GM12878 (cell line): ENCODE measurements around the gene MAML3. TPM values are rescaled to one million over a fixed set of nuclear protein-coding genes. Genes with fewer than 3 reads are reported as not detected.

Experiments
- ATAC-seq: fragments of 200-7000 bp; cut with Tn5 transposase; 3 replicates; pipeline ENCODE4 v1.9.1; 2020; ENCODE audit warnings: mild to moderate bottlenecking, moderate library complexity
- BruUV-seq: library from RNA; stranded (reverse); fragments of 400-500 nt; replicated peaks from 2 replicates; lab custom pipeline; 2021; lab: Mats Ljungman, UMichigan
- CTCF ChIA-PET: fragments of 300-600 bp; sonication (Branson Sonifier 250); formaldehyde crosslinking; extraction: SDS; loops from one replicate; lab custom pipeline; 2021; ENCODE audit warnings: inconsistent platforms; lab: Yijun Ruan, JAX
- POLR2A ChIA-PET: fragments of 350-600 bp; formaldehyde crosslinking; extraction: SDS; loops from one replicate; lab custom pipeline; 2021; ENCODE audit warnings: inconsistent platforms; lab: Charles Lee
- RAD21 ChIA-PET: fragments of 300-600 bp; sonication (Branson Sonifier 250); formaldehyde crosslinking; loops from one replicate; lab custom pipeline; 2023; ENCODE audit warnings: antibody characterized with exemption; ENCODE audit not compliant: unreplicated experiment; lab: Charles Lee
- SMC1A ChIA-PET: fragments of 300-600 bp; sonication (Branson Sonifier 250); formaldehyde crosslinking; loops from one replicate; lab custom pipeline; 2023; ENCODE audit not compliant: unreplicated experiment, uncharacterized antibody; lab: Charles Lee
- DNase-seq: peaks from one replicate; pipeline ENCODE4 v3.0.0-alpha.2; 2011; ENCODE audit warnings: low read depth, low spot score
- FAIRE-seq: peaks from 3 replicates; lab custom pipeline; 2011; peaks lifted over from hg19 to GRCh38; lab: Jason Lieb, UNC
- H2AFZ ChIP-seq: 2 replicates; pipeline ENCODE4 v1.6.0; 2011; ENCODE audit warnings: low read depth, low read length, control low read depth; ENCODE audit not compliant: control insufficient read depth
- H3K27ac ChIP-seq: 2 replicates; pipeline ENCODE4 v1.5.1; 2011; ENCODE audit warnings: control low read depth; ENCODE audit not compliant: control insufficient read depth, insufficient read depth
- H3K27me3 ChIP-seq, 2 experiments: replicated peaks in 1 of 2; 2 replicates each; pipeline versions ENCODE4 v1.6.0 to v1.6.1; 2011; ENCODE audit warnings: low read length in 1 of 2; ENCODE audit not compliant: control insufficient read depth in 2 of 2, insufficient read depth in 2 of 2
- H3K36me3 ChIP-seq, 2 experiments: 2 replicates each; pipeline ENCODE4 v1.5.1; 2011; ENCODE audit warnings: low read length in 1 of 2; ENCODE audit not compliant: control insufficient read depth in 2 of 2, insufficient read depth in 2 of 2
- H3K4me1 ChIP-seq: 2 replicates; pipeline ENCODE4 v1.6.1; 2011; ENCODE audit warnings: mild to moderate bottlenecking, low read length, moderate library complexity, mixed read lengths; ENCODE audit not compliant: control insufficient read depth, insufficient read depth
- H3K4me2 ChIP-seq: 2 replicates; pipeline ENCODE4 v1.6.0; 2011; ENCODE audit warnings: control low read depth; ENCODE audit not compliant: control insufficient read depth, insufficient read depth
- H3K4me3 ChIP-seq: fragments of 200-600 bp; sonication (generic); 2 replicates; pipeline ENCODE4 v1.5.1; 2016
- H3K79me2 ChIP-seq: 2 replicates; pipeline ENCODE4 v1.6.0; 2011; ENCODE audit warnings: low read length; ENCODE audit not compliant: control insufficient read depth, insufficient read depth
- H3K9ac ChIP-seq: 2 replicates; pipeline ENCODE4 v1.8.0; 2011; ENCODE audit warnings: low read length, control low read depth, mixed read lengths; ENCODE audit not compliant: control insufficient read depth, insufficient read depth
- H3K9me3 ChIP-seq: replicated peaks from 3 replicates; pipeline ENCODE4 v1.5.1; 2011; ENCODE audit warnings: mild to moderate bottlenecking, low read length; ENCODE audit not compliant: control insufficient read depth, insufficient read depth
- H4K20me1 ChIP-seq: 2 replicates; pipeline ENCODE4 v1.6.0; 2011; ENCODE audit not compliant: control insufficient read depth, insufficient read depth
- E4F1 ChIP-seq: fragments of 450-650 bp; IDR thresholded peaks from 2 replicates; pipeline ENCODE4 v1.6.1; 2018; ENCODE audit warnings: borderline replicate concordance, mild to moderate bottlenecking; ENCODE audit not compliant: partially characterized antibody
- EGR1 ChIP-seq, 2 experiments: IDR thresholded peaks; 1 replicate in 1 of 2; 2 replicates in 1 of 2; pipeline ENCODE4 v1.6.1; 2011 to 2012; ENCODE audit warnings: low read depth in 2 of 2, low read length in 2 of 2, borderline replicate concordance in 1 of 2, mild to moderate bottlenecking in 1 of 2, moderate library complexity in 1 of 2
- NBN ChIP-seq: fragments of 450-650 bp; IDR thresholded peaks from 2 replicates; pipeline ENCODE4 v1.6.1; 2016
- RFX5 ChIP-seq: IDR thresholded peaks from 2 replicates; pipeline ENCODE4 v1.6.1; 2011; ENCODE audit warnings: low read depth, low read length, improper control_type of control experiment
- ZBTB33 ChIP-seq: fragments of 450-650 bp; IDR thresholded peaks from 2 replicates; pipeline ENCODE4 v1.6.1; 2017; ENCODE audit warnings: mild to moderate bottlenecking
- ZBTB4 ChIP-seq: fragments of 450-650 bp; formaldehyde crosslinking; IDR thresholded peaks from 2 replicates; pipeline ENCODE4 v1.4.0; 2022; ENCODE audit warnings: mild to moderate bottlenecking, moderate library complexity
- ZNF384 ChIP-seq: IDR thresholded peaks from 2 replicates; pipeline ENCODE4 v1.6.1; 2012; ENCODE audit warnings: low read depth, mild to moderate bottlenecking, low read length, improper control_type of control experiment, borderline replicate concordance
- WGBS: methylation state at CpG from one replicate; pipeline ENCODE4 v1.1.6; 2016; ENCODE audit warnings: low lambda C conversion rate; ENCODE audit not compliant: insufficient replicate concordance, insufficient coverage; ENCODE audit errors: missing lambda C conversion rate; 5-methylcytosine and 5-hydroxymethylcytosine counted together
- in situ Hi-C: fragments of 300-500 bp; cut with MboI; formaldehyde crosslinking; loops from 9 replicates; pipeline ENCODE4 v1.14.3; 2018; ENCODE audit warnings: mixed read lengths
- intact Hi-C: fragments of 100-400 bp; cut with micrococcal nuclease; formaldehyde crosslinking; loops from one replicate; pipeline ENCODE4 v1.14.2; 2022; ENCODE audit not compliant: unreplicated experiment
- polyA plus RNA-seq, 11 experiments: library from polyadenylated mRNA; depleted of rRNA in 4 of 11; unstranded in 6 of 11; stranded (reverse) in 5 of 11; fragments of >200 nt; fragmentation: Nextera tagmentation in 4 of 11; fragmentation: Illumina TruSeq in 1 of 11; extraction: Ambion mirVana in 4 of 11; extraction: Trizol in 1 of 11; gene quantifications; 1 replicate in 1 of 11; 2 replicates in 10 of 11; pipeline versions ENCODE4 v1.2.1 to v1.2.3, GENCODE V29; 2011 to 2016; ENCODE audit warnings: inconsistent platforms in 2 of 11, missing spikeins in 2 of 11, low read depth in 1 of 11
- total RNA-seq, 4 experiments: library from RNA; depleted of rRNA in 3 of 4; stranded (reverse); fragments of >200 nt in 3 of 4; fragmentation: Illumina TruSeq in 1 of 4; extraction: Trizol in 1 of 4; gene quantifications; 2 replicates each; pipeline versions ENCODE4 v1.2.1 to v1.2.3, GENCODE V29; 2013 to 2021

The MAML3 gene
- total and polyA plus RNA-seq, 10 of the 15 experiments (the other 5 are each of a cell fraction or from before 2014, with no cell fraction given) = under 0.01 to 0.53 (median 0.06) TPM; not detected in 2

GRCh38 chr4:140189805-140190204, 35.8 kb upstream of the MAML3 start:
- Histone ChIP-seq H2AFZ (no peak overlapping the region), H3K4me2 (no peak overlapping the region), H3K27me3 (peaks cover 0 to 1% of the 10 kb centered on the region in 2 experiments; a peak in 2 of 4 replicates), H3K27ac (no peak overlapping the region), H3K79me2 (no peaks in the 10 kb centered on the region), H3K9ac (no peak overlapping the region), H3K36me3 (no peaks in the 10 kb centered on the region), H3K4me1 (no peaks in the 10 kb centered on the region), H3K9me3 (no peaks in the 10 kb centered on the region), H3K4me3 (no peak overlapping the region), H4K20me1 (no peaks in the 10 kb centered on the region)
- RAD21 ChIA-PET = no interaction called here
- no peak for FAIRE-seq
- in situ Hi-C loops (no loop called here), intact Hi-C loops (no loop called here)
- no peak for DNase-seq
- TF ChIP-seq RFX5 = no peak
- TF ChIP-seq ZBTB33 = no peak
- no peak for TF ChIP-seq ZBTB4 (CRISPR knock-in tag)
- TF ChIP-seq NBN = no peak
- no peak for TF ChIP-seq EGR1 (IDR thresholded peaks at IDR 0.05; ENCODE audit: borderline replicate concordance in 1 of 2, low read depth in 2 of 2, low read length in 2 of 2)
- no peak for TF ChIP-seq ZNF384
- no peak for TF ChIP-seq E4F1
- CTCF ChIA-PET = interaction anchor here (0.7 kb wide), 1 partner anchor 8 kb away, joined by 6 read pairs; no protein-coding TSS in a partner anchor
- ATAC-seq = no peak
- POLR2A ChIA-PET = no interaction called here
- BruUV-seq = no TSS peak
- SMC1A ChIA-PET = no interaction called here
- WGBS = 0% methylated on average over 2 of the region's 2 CpGs
